GM18505 (cell line): Measurements from ENCODE around the gene DPF3.

Experiments
- ATAC-seq: cut with Tn5 transposase; IDR thresholded peaks from one replicate; pipeline ENCODE4 v1.9.1; 2021; ENCODE audit not compliant: unreplicated experiment
- POLR2A ChIP-seq: IDR thresholded peaks from 4 replicates; pipeline ENCODE4 v1.6.1; 2011; ENCODE audit warnings: borderline replicate concordance; ENCODE audit not compliant: insufficient read depth, insufficient read length; ENCODE audit errors: extremely low read depth

The DPF3 gene

DNA sequence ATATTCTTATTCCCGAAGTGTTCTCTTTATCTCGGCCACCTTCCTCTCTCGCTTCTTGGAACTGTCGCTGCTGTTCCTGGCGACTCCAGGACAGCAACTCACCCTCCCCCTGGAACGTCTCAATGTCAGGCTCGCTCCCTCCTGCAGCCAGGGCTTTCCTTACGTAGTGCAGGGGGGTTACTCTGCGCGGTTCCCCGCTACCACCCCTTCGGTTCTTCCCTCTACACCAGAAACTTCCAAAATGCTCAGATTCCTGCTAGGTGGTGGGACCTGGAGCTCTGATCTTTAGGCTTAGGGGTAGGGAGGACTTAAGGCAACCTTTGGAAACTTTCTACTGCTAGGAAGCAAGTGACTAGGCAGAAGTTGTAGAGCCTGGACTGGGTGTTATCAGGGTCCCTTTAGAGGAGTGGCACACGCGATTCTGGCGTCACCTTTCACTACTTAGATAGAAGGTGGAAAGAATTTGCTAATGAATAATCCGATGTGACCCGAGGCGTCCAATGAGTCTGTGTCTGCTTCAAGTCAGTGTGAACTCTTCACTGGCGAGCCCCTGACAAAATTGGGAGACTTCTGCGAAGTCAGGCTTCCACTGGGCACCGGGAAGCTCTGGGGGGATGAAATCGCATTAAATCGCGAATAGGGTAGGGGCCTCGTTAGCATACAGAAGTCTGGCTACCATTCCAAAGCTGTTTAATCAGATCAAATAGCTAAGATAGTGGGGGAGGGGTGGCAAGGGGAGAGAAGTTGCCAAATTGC lies 900 bp upstream of the DPF3 start:
- no peak for ATAC-seq
- no peak for TF ChIP-seq POLR2A

DNA sequence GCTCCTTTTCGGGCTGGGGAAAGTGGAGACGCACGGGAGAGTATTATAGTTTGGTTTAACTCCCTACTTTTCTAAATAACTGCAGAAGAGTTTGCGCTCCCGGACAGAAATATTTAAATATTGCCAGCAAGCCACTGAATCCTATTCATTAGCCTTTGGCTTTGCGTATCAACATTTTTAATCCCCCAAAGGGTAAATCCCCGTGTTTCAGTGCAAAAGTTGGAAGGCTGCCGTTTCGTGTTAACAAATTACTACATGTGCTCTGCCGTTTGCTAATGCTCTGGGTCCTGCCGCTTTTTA lies 372 bp upstream of the DPF3 start:
- no peak for ATAC-seq
- no peak for TF ChIP-seq POLR2A

DNA sequence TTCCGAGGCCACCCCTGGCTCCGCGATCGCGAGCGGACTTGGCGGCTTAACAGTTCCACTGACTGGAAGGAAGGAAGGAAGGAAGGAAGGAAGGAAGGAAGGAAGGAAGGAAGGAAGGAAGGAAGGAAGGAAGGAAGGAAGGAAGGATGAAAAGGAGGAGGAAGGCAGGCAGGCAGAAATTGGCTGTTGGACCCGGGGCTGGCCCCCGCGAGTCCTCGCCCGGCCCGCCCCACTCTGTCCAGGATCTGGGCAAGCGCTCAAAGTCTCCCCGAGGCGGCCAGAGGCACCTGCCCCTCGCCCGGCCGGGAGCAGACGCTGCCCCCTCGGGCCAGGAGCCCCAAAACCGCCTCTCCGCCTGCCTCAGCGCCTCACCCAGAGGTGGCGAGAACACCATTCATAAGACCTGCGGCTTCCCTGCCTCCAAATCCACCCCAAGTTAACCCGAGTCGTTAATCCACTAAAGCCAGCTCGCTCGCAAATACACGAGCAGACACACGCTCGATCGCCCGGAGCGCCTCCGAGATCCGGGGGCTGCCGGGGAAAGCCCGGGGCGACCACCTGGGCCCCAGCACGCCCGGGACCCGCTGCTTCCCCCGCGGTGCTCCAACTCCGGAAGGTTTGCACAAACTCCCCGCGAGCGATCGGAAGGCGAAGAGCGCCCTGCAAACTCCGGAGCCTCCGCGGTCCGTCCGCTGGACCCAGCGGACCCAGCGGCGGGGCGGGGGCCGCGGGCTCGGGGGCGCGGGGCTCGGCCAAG lies 844 bp downstream of the DPF3 start:
- TF ChIP-seq POLR2A = no peak
- peak; percentile 8 for ATAC-seq

DNA sequence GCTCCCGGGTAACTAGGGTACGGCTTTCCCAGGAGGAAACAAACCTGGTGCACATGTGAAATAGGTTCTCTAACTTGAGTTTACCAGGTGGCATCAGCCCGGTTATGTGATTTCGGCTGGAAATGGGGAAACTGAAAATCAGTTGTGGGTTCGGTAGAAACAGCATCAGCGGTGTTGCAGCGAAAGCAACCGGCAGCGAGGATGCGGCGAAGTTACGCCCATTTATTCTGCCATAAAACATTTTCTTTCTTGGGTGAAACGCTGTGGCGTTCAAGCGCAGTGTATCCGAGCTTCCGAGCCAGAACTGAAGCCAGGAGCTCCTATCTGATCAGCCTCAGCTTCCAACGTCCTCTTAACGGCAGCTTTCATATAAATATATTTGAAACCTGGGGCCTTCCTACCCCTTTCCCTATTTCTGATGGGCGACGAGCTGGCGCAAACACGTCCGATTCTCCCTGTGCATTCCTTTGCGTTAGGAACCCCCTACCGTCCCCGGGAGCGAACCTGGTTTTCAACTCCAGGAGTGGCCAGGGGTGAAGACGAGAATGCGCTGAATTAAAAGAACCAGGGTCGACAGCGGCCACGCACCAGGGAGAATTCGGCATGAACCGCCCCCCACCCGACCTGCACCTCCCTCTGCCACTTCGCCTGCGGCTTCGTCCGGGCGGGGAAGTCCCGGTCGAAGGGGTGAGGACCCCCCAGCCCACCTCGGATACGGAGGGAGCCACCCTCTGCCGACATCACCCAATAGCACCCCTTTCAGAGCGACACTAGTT lies 1.6 kb downstream of the DPF3 start:
- ATAC-seq = no peak
- no peak for TF ChIP-seq POLR2A

DNA sequence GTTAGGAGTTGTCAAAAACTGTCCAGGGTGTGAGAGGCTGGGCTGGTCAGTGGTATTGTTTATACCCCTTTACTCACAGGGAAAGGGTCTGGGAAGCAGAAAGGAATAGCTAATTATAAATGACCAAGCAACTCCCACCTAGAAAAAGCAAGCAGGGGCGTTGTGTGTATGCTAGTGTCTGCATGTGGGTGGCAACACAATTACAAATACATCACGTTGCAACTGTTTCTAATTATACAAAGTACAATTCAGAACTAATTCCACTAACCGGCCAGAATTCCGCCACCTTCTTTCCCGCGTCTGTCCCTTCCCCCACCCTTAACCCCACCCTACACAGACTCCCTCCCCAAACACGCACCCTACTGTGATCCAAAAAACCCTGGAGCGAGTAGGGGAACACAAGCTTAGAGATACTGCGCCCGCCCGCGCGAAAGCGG lies 2.2 kb downstream of the DPF3 start:
- no peak for ATAC-seq
- TF ChIP-seq POLR2A = no peak

DNA sequence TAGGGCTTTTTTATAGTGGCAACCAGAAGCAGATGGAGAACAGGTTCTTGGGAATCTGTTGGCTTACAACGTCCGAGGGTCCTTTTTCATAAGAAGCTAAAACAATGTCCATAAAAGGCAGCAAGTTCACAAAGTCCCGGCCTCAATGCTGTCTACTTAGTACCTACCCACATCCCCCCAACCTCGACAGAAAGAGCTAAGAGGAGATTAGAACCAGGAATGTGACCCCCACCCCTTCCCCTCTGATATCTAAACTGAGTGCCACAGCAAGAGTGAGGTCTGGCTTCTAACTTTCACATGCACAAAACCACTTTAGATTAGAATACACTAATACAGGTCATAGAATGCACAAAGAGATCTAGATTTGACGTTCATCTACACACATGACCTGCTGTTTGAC lies 4.5 kb downstream of the DPF3 start:
- TF ChIP-seq POLR2A = no peak
- ATAC-seq = no peak

DNA sequence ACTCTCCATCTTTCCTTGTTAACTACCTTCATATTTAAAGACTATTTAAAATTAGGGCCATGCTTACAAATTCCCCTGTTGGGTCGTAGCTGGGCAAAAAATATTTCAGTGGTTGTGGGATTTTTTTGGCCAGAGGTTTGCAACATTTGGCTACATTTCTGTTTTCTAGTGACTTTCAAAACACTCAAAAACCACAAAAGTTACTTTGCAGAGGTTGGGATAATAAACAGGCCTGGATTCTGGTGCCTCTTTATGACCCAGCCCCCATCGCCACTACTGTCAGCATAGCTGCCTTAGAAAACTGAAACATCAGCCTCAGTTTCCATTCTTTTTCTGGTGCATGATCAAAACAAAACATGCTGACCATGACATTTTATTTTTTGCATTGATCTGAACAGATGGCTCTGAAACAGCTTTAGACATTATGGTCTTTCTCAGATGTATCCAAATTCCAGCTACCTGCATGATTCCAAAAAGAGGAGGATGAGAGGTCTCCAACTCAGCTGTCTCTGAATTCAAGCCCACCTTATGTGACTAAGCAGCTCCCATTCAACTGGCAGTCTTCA lies 5.2 kb downstream of the DPF3 start:
- ATAC-seq = no peak
- no peak for TF ChIP-seq POLR2A

- no peak for ATAC-seq
Measured at GRCh38 chr14:72888192-72888591, 5.7 kb downstream of the DPF3 start.

GRCh38 chr14:72887514-72887913 lies 6.4 kb downstream of the DPF3 start:
- ATAC-seq = no peak
- no peak for TF ChIP-seq POLR2A

More at GRCh38 chr14:72888192-72888591, 5.7 kb downstream of the DPF3 start:
- no peak for TF ChIP-seq POLR2A

GRCh38 chr14:72884386-72884785 lies 9.5 kb downstream of the DPF3 start:
- ATAC-seq = no peak
- TF ChIP-seq POLR2A = no peak

GRCh38 chr14:72883961-72884360 lies 9.9 kb downstream of the DPF3 start:
- no peak for TF ChIP-seq POLR2A
- no peak for ATAC-seq

GRCh38 chr14:72883109-72883508 lies 10.8 kb downstream of the DPF3 start:
- no peak for TF ChIP-seq POLR2A
- ATAC-seq = no peak

DNA sequence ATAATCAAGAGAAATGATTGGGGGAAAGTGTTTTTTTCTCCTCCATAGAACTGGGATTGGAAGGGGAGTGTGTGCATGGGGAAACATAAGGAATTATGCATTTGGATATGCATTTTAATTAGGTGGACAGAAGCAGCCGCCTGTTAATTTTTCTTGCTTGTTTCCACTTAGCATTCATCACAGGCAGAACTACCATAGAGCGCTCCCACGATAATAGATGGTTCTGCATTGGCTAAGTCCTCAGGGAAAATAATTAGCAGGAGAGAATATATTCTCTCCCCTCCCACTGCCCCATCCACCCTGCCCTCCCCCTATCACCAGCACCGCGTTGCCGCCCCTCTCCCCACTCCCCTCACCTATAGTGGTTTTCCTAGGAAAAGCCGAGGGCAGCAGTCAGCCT lies 11.4 kb downstream of the DPF3 start:
- no peak for ATAC-seq
- TF ChIP-seq POLR2A = no peak
